WTC11 (cell line): ENCODE data around the gene IL1RAPL2. TPM values are rescaled to one million over a fixed set of nuclear protein-coding genes. Genes with fewer than 3 reads are reported as not detected.

Experiments
- ATAC-seq: fragments of 200-7000 bp; cut with Tn5 transposase; 2 replicates; pipeline ENCODE4 v1.10.0; 2021; ENCODE audit warnings: mild to moderate bottlenecking, moderate library complexity
- CTCF ChIA-PET: fragments of 300-600 bp; sonication (Branson Sonifier 250); formaldehyde crosslinking; loops from one replicate; lab custom pipeline; 2021; ENCODE audit warnings: antibody characterized with exemption; lab: Charles Lee
- POLR2A ChIA-PET: fragments of 350-600 bp; sonication (Branson Sonifier 250); formaldehyde crosslinking; loops from one replicate; lab custom pipeline; 2021; ENCODE audit warnings: antibody characterized with exemption; lab: Charles Lee
- DNase-seq: peaks from one replicate; pipeline ENCODE4 v3.0.0; 2021; ENCODE audit warnings: low spot score
- H3K27ac Mint-ChIP-seq: 2 replicates; pipeline ENCODE4 v1.8.0; 2021; ENCODE audit warnings: mixed read lengths
- H3K27me3 Mint-ChIP-seq: 2 replicates; pipeline ENCODE4 v1.8.0; 2021; ENCODE audit warnings: low read depth, mild to moderate bottlenecking, moderate library complexity, mixed read lengths
- H3K36me3 Mint-ChIP-seq: 2 replicates; pipeline ENCODE4 v1.8.0; 2021; ENCODE audit warnings: mixed read lengths
- H3K4me1 Mint-ChIP-seq: 2 replicates; pipeline ENCODE4 v1.8.0; 2022; ENCODE audit warnings: mixed read lengths
- H3K4me3 Mint-ChIP-seq: 2 replicates; pipeline ENCODE4 v1.8.0; 2021; ENCODE audit warnings: mild to moderate bottlenecking, moderate library complexity, mixed read lengths
- H3K9me3 Mint-ChIP-seq: 2 replicates; pipeline ENCODE4 v1.8.0; 2021; ENCODE audit warnings: mixed read lengths
- ATF1 ChIP-seq: sonication (generic); formaldehyde crosslinking; IDR thresholded peaks from 2 replicates; pipeline ENCODE4 v1.8.1; 2023; ENCODE audit warnings: mild to moderate bottlenecking, moderate library complexity, missing genetic modification reagents
- CDX4 ChIP-seq: fragments of 250-450 bp; sonication (Bioruptor Pico); IDR thresholded peaks from 2 replicates; pipeline ENCODE4 v1.9.0; 2021; ENCODE audit warnings: moderate library complexity, mild to moderate bottlenecking, inconsistent platforms, borderline replicate concordance
- CTCF ChIP-seq: fragments of 200-600 bp; IDR thresholded peaks from 2 replicates; pipeline ENCODE4 v1.8.0; 2022; ENCODE audit warnings: antibody characterized with exemption
- ELF4 ChIP-seq: sonication (generic); formaldehyde crosslinking; IDR thresholded peaks from 2 replicates; pipeline ENCODE4 v1.8.1; 2022; ENCODE audit warnings: low read depth, mild to moderate bottlenecking, moderate library complexity, missing genetic modification reagents
- ETV6 ChIP-seq: sonication (generic); formaldehyde crosslinking; IDR thresholded peaks from 2 replicates; pipeline ENCODE4 v1.8.1; 2022; ENCODE audit warnings: mild to moderate bottlenecking, missing genetic modification reagents
- FOXJ3 ChIP-seq: sonication (generic); formaldehyde crosslinking; IDR thresholded peaks from 2 replicates; pipeline ENCODE4 v1.9.0; 2021; ENCODE audit warnings: missing genetic modification reagents, mild to moderate bottlenecking, borderline replicate concordance
- FOXP1 ChIP-seq: sonication (generic); formaldehyde crosslinking; IDR thresholded peaks from 2 replicates; pipeline ENCODE4 v1.8.0; 2022; ENCODE audit warnings: missing genetic modification reagents, mild to moderate bottlenecking, moderate library complexity, borderline replicate concordance
- GTF2I ChIP-seq: fragments of 250-450 bp; sonication (Bioruptor Pico); conservative IDR thresholded peaks from 2 replicates; pipeline ENCODE4 v1.4.0; 2021; ENCODE audit warnings: mild to moderate bottlenecking
- HMGA2 ChIP-seq: fragments of 250-450 bp; sonication (Bioruptor Pico); IDR thresholded peaks from 2 replicates; pipeline ENCODE4 v1.4.0; 2021; ENCODE audit warnings: mild to moderate bottlenecking, moderate library complexity
- HMGXB4 ChIP-seq: sonication (generic); formaldehyde crosslinking; IDR thresholded peaks from 2 replicates; pipeline ENCODE4 v1.8.1; 2023; ENCODE audit warnings: mild to moderate bottlenecking, moderate library complexity, missing genetic modification reagents
- KAT7 ChIP-seq: sonication (generic); formaldehyde crosslinking; IDR thresholded peaks from 2 replicates; pipeline ENCODE4 v1.8.1; 2023; ENCODE audit warnings: missing genetic modification reagents, mild to moderate bottlenecking, borderline replicate concordance
- MAX ChIP-seq: sonication (generic); formaldehyde crosslinking; IDR thresholded peaks from 2 replicates; pipeline ENCODE4 v1.8.0; 2022; ENCODE audit warnings: mild to moderate bottlenecking, missing genetic modification reagents
- NFE2L1 ChIP-seq: sonication (generic); formaldehyde crosslinking; IDR thresholded peaks from 2 replicates; pipeline ENCODE4 v1.8.1; 2023; ENCODE audit warnings: missing genetic modification reagents
- NR1H2 ChIP-seq: sonication (generic); formaldehyde crosslinking; IDR thresholded peaks from 2 replicates; pipeline ENCODE4 v1.9.0; 2021; ENCODE audit warnings: mild to moderate bottlenecking, moderate library complexity, missing genetic modification reagents
- NR2C2 ChIP-seq: sonication (generic); formaldehyde crosslinking; IDR thresholded peaks from 2 replicates; pipeline ENCODE4 v1.8.0; 2022; ENCODE audit warnings: mild to moderate bottlenecking, missing genetic modification reagents
- OVOL2 ChIP-seq: fragments of 250-450 bp; sonication (Bioruptor Pico); IDR thresholded peaks from 2 replicates; pipeline ENCODE4 v1.9.0; 2021; ENCODE audit warnings: mild to moderate bottlenecking, borderline replicate concordance
- SMAD4 ChIP-seq: sonication (generic); formaldehyde crosslinking; IDR thresholded peaks from 2 replicates; pipeline ENCODE4 v1.8.0; 2022; ENCODE audit warnings: mild to moderate bottlenecking, missing genetic modification reagents
- SOX15 ChIP-seq: fragments of 250-450 bp; sonication (Bioruptor Pico); IDR thresholded peaks from 2 replicates; pipeline ENCODE4 v1.9.0; 2021; ENCODE audit warnings: mild to moderate bottlenecking
- STAT6 ChIP-seq: sonication (generic); formaldehyde crosslinking; conservative IDR thresholded peaks from 2 replicates; pipeline ENCODE4 v1.8.1; 2023; ENCODE audit warnings: mild to moderate bottlenecking, low read depth, missing genetic modification reagents, moderate library complexity
- TEAD1 ChIP-seq: sonication (generic); formaldehyde crosslinking; IDR thresholded peaks from 2 replicates; pipeline ENCODE4 v1.8.0; 2022; ENCODE audit warnings: mild to moderate bottlenecking, missing genetic modification reagents
- USF1 ChIP-seq: sonication (generic); formaldehyde crosslinking; IDR thresholded peaks from 2 replicates; pipeline ENCODE4 v1.8.0; 2022; ENCODE audit warnings: mild to moderate bottlenecking, missing genetic modification reagents
- ZBTB21 ChIP-seq: sonication (generic); formaldehyde crosslinking; IDR thresholded peaks from 2 replicates; pipeline ENCODE4 v1.8.1; 2023; ENCODE audit warnings: mild to moderate bottlenecking, missing genetic modification reagents, borderline replicate concordance
- ZBTB43 ChIP-seq: sonication (generic); formaldehyde crosslinking; IDR thresholded peaks from 2 replicates; pipeline ENCODE4 v1.8.1; 2023; ENCODE audit warnings: mild to moderate bottlenecking, missing genetic modification reagents
- ZNF416 ChIP-seq: fragments of 250-450 bp; sonication (Bioruptor Pico); IDR thresholded peaks from 2 replicates; pipeline ENCODE4 v1.9.0; 2021; ENCODE audit warnings: mild to moderate bottlenecking, inconsistent platforms
- ZNF425 ChIP-seq: fragments of 250-450 bp; sonication (Bioruptor Pico); conservative IDR thresholded peaks from 2 replicates; pipeline ENCODE4 v1.9.0; 2021; ENCODE audit warnings: mild to moderate bottlenecking
- total RNA-seq: library from RNA; stranded (reverse); gene quantifications from 3 replicates; pipeline ENCODE4 v1.2.3, GENCODE V29; 2021

The IL1RAPL2 gene
- total RNA-seq, 1 experiment from 2014 or later, result 0.09 TPM

- no peak for TF ChIP-seq ZBTB43 (CRISPR knock-in tag)
Observed at GRCh38 chrX:105552395-105552794, 986.4 kb downstream of the IL1RAPL2 start (continued).

- CTCF ChIA-PET, result no interaction called here
- no peaks in the 10 kb centered on the region for H3K27me3 Mint-ChIP-seq
- TF ChIP-seq ELF4 (no peak), ZBTB21 (no peak), MAX (no peak), TEAD1 (CRISPR knock-in tag) (no peak), SMAD4 (CRISPR knock-in tag) (no peak), ETV6 (CRISPR knock-in tag) (no peak), NR1H2 (CRISPR knock-in tag) (no peak), ATF1 (no peak), KAT7 (no peak), NR2C2 (CRISPR knock-in tag) (no peak), NFE2L1 (CRISPR knock-in tag) (no peak), CTCF (no peak)
- TF ChIP-seq, all 79 proteins: peak for 0
- POLR2A ChIA-PET, result no interaction called here
- ATAC-seq (no peak), DNase-seq (no peak)
- Mint-ChIP-seq H3K9me3 (no peaks in the 10 kb centered on the region), H3K4me1 (0 out of 2 replicates have a peak, but pooled peaks cover 3% of the 10 kb centered on the region), H3K27ac (no peak overlapping the region), H3K36me3 (no peaks in the 10 kb centered on the region), H3K4me3 (no peak overlapping the region)
Observed at GRCh38 chrX:105553118-105553517, 987.1 kb downstream of the IL1RAPL2 start.

GRCh38 chrX:105564501-105564900 is 998.5 kb downstream of the IL1RAPL2 start:
- no peak overlapping the region for H3K4me3 Mint-ChIP-seq
- no peak for DNase-seq
- H3K9me3 Mint-ChIP-seq, result no peaks in the 10 kb centered on the region
- ChIA-PET CTCF (no interaction called here), POLR2A (no interaction called here)
- no peak overlapping the region for H3K27ac Mint-ChIP-seq
- peaks cover 4% of the 10 kb centered on the region; the same call in 1 of the 2 replicates for H3K4me1 Mint-ChIP-seq
- no peaks in the 10 kb centered on the region for H3K27me3 Mint-ChIP-seq
- no peaks in the 10 kb centered on the region for H3K36me3 Mint-ChIP-seq
- no peak for ATAC-seq
- no peak for TF ChIP-seq GTF2I (CRISPR knock-in tag)
- TF ChIP-seq CDX4 (CRISPR knock-in tag), result no peak
- TF ChIP-seq HMGA2, result no peak
- TF ChIP-seq FOXJ3 (CRISPR knock-in tag), result no peak
- no peak for TF ChIP-seq FOXP1 (CRISPR knock-in tag)
- no peak for TF ChIP-seq ZNF425 (CRISPR knock-in tag)
- TF ChIP-seq ZNF416 (CRISPR knock-in tag), result no peak
- no peak for TF ChIP-seq STAT6 (CRISPR knock-in tag)
- no peak for TF ChIP-seq USF1
- TF ChIP-seq SOX15 (CRISPR knock-in tag), result no peak
- no peak for TF ChIP-seq OVOL2 (CRISPR knock-in tag)
- TF ChIP-seq HMGXB4 (CRISPR knock-in tag), result no peak
